Right renal cortex interstitium (tissue), 3 donors: ENCODE results near the gene ZMYM3. TPM values are rescaled to one million over a fixed set of nuclear protein-coding genes. Genes with fewer than 3 reads are reported as not detected.
"Not testable (repeated sequence)": the region's sequence is repeated elsewhere in the genome, so short reads cannot be mapped to it uniquely, and the experiment has no call there.

Source experiments
- DNase-seq, 3 donors: peaks; one replicate each; pipeline ENCODE4 v3.0.0-alpha.2; 2013; ENCODE audit warnings: low read depth in 3 of 3, low spot score in 2 of 3
- polyA plus RNA-seq, 3 donors: library from polyadenylated mRNA; unstranded; fragments of 120-200 nt; gene quantifications; one replicate each; pipeline ENCODE4 v1.2.1, GENCODE V29; 2013; ENCODE audit not compliant: insufficient read length in 3 of 3

Gene ZMYM3
- polyA plus RNA-seq = 10 to 100 TPM; 50.6 to 56.7 (median 54.0) TPM

DNA sequence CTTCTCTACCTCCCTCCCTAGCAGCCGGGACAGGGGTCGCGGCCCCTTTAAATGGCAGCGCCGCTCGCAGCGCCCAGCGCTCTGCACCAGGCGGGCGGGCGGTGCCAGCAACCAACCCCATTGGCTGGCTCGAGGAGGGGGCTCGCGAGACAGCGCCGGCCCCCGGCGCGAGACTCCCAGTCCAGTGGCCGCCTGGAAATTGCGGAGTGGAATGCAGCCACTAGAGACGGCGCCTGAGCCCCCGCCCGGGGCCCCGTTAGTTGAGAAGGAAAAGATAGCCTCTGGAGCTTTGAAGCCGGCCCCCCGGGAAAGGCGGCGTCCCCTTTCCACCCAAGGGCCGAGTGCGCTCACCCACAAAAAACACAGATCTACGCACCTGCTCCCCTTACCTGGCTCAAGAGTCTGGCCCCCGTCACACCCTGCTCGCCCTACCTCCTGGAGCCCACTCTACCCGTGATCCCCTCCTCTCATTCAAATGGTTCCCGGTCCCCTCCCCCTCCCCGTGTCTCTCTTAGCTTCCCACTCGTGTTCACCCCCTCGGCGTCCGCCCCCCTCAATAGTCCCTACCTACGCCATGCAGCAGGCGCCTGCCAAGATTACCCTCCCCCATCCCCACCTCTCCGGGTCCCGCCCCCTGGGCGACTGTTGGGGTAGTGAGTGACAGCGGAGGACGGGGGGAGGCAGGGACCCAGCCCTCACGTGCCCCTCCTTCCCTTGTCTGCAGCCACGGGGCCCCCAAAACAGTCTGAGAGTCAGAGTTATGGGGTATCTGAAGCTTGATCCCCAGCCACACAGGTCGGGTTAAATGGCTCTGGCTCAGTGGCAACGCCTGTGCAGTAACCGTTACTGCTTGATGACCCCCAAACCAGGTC lies at the start of gene ZMYM3:
Gene ZMYM3 (minus strand): TSS at position 49 of the 872 bp plus-strand sequence. CDS start 885 bp downstream, outside the sequence.
- peak in 2 of 3 donors; percentile 58 to 61 for DNase-seq

DNA sequence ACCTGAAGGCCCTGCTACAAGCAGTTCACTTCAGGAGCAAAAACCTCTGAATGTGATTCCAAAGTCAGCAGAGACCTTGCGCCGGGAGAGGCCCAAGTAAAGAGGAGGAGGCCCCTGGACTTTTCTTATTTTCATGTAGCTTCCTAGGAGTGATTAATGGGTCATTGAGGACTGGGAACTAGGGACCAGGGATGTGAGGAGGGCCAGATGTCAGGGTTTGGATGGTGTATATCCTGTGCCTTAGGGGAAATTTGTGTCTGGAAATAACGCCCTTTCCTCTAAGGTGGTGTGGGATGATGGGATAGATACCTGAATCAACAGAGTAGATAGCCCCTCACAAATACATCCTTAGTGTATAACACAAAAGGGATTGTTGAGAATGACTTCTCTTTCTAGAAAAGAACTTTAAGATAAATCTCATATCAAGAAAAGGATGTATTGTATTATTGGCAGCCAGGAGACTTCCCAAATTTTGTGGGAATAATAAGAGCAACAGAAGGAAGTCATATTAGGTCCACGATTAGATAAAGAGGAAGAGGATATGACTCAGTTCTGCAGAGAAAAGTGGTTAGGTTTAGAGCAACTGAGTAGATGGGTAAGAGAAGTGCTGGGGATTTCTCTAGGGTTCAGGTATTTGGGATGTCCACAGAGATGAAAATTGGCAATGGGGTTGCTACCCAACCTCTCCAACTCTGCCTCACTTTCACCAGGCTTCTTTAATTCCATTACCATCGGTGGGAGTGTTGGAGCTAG lies 48.7 kb upstream of the ZMYM3 start:
- DNase-seq = no peak

DNA sequence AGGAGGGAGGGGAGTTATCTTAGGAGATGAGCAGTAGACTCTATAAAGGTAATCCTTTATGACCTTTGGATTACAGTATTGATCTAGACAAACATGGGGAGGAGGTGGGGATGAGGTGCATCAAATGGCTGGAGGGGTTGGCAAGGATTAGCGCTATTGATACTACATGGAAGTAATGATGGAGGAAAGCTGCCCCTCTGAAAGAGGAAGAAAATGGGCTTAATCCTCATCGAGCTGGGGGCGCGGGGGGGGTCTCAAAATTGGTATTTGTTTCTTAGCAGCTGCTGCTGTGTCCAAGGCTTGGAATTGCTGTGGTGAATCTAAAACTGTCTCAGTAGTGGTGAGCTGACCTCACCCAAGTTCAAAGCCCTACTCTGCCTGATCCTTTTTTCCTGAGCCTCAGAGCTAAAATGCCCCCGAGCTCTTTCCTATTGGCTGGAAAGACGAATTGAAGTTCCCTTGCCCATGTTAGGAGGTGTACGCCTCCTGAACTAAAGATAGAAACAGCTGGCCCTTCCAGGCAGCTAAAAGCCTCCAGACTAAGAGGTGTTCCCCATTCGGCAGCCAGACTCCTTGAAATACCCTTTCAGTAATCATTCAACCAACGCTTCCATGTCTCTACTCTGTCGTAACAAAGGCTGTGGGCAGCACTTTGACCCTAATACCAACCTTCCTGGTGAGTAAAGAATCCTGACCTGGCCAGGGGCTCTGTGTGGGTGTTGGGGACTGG lies 47.4 kb upstream of the ZMYM3 start, which contains the start of gene ITGB1BP2:
Gene ITGB1BP2 (plus strand): TSS at position 556 of the 730 bp plus-strand sequence. CDS start 57 bp downstream, at position 613.
- no peak for DNase-seq

DNA sequence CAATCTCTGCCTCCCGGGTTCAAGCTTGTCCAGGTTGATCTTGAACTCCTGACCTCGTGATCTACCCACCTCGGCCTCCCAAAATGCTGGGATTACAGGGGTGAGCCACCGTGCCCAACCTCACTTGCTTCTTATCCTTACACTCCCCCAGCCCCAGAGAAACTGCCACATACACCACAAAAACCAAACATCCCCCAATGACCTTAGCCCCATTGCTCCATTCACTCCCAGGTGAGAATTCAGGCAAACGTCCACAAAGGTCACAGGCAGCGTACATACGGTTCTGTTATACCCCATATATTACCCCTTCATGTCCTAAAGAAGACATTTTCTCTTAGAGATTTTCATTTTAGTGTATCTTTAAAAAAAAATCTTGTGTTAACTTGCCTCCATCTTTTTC lies 46.6 kb upstream of the ZMYM3 start:
- not testable (repeated sequence) for DNase-seq

DNA sequence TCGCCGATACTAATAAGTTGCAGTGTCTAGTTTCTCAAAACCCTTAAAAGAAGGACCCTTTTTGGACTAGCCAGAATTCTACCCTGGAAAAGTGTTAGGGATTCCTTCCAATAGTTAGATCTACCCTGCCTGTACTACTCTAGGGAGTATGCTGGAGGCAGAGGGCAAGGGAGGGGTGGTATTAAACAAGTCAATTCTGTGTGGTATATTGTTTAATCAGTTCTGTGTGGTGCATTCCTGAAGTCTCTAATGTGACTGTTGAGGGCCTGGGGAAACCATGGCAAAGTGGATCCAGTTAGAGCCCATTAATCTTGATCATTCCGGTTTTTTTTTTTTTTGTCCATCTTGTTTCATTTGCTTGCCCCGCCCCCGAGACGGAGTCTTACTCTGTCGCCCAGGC lies 46.1 kb upstream of the ZMYM3 start:
- not testable (repeated sequence) for DNase-seq

DNA sequence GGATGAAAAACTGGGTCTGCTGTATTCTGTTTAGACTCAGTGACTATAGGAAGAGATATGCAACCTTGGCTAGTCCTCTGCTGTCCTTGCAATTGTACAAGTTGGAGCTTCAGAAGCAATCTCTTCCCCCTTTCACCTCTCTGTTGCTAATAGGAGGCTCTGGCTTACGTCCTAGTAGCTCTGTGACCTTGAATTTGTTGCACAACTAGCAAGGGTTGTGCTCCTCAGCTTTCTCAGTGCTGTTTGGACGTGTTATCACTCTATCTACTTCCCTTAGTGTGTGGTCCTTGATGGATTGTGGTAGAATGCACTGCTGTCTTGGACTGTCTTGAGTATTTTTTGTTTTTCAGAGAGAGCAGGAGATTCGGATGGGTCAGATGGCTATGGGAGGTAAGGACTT lies 44.2 kb upstream of the ZMYM3 start:
- no peak for DNase-seq

DNA sequence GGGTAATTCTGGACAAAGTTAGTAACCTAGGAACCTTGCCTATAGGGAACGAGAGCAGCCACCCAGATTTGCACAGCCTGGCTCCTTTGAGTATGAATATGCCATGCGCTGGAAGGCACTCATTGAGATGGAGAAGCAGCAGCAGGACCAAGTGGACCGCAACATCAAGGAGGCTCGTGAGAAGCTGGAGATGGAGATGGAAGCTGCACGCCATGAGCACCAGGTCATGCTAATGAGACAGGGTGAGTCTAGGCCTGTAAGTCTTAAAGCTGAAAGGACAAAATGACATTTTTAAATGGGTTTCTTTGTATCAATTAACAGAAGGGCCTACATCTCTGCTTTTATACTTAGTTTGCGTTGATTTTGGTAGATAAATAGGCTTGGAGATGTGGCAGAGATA lies 42.9 kb upstream of the ZMYM3 start:
- DNase-seq = no peak

DNA sequence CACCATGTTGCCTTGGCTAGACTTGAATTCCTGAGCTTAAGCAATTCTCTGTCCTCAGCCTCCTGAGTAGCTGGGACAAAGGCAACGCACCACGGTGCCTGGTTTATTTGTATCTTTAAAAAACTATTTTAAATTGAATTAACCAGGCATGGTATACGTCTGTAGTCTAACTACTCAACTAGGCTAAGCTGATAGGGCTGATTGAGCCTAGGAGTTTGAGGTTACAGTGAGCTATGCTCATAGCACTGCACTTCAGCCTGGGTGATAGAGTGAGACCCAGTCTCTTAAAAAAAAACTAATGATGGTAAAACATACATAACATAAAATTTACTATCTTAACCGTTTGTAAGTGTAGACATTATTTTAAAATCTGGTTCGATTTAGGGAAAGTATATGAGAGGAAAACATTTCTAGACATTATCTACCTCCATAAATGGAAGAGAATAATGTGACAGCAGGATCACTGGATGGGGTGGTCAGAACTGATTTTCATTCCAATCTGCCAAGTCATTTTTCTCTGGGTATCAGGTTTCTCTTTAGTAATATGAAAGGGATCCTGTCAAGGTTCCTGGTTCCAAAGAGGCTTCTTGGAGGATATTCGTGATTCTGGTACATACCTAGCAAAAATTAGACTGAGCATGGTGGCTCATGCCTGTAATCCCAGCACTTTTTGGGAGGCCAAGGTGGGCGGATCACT lies 38.9 kb upstream of the ZMYM3 start:
- no peak for DNase-seq

DNA sequence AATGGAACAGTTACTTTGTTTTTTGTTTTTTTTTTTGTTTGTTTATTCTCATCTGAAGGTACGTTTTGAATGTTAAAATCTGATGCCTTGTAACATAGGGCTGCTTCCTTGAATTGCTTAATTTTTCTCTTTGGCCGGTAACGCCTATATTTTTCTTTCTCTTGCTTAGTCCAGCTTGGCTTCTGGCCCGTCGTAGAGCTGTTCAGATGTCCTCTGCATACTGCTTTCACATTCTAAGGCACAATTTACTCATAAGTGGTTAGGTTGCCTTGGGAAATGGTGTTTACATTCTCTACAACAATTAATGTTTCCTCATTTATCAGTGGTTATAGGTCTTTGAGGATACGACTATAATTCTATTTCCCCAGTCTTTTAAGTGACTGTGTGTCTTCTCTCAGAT lies 37.4 kb upstream of the ZMYM3 start:
- no peak for DNase-seq

DNA sequence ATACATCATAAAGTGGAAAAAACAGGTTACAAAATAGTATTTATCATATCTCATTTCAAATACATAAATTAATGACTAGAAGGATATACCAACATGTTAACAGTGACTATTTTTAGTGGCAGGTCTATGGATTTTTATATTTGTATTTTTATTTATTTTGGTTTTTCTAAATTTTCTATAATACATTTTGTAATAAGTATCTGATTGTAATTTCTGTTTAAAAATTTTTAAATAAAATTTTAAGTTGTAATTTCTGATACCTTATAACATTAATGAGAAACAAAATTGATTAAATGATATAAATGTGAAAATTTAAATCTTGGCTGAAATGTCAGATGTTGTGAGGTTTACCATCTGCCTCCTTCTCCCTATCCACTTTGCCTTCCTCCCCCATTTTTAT lies 32.0 kb upstream of the ZMYM3 start:
- DNase-seq = no peak

DNA sequence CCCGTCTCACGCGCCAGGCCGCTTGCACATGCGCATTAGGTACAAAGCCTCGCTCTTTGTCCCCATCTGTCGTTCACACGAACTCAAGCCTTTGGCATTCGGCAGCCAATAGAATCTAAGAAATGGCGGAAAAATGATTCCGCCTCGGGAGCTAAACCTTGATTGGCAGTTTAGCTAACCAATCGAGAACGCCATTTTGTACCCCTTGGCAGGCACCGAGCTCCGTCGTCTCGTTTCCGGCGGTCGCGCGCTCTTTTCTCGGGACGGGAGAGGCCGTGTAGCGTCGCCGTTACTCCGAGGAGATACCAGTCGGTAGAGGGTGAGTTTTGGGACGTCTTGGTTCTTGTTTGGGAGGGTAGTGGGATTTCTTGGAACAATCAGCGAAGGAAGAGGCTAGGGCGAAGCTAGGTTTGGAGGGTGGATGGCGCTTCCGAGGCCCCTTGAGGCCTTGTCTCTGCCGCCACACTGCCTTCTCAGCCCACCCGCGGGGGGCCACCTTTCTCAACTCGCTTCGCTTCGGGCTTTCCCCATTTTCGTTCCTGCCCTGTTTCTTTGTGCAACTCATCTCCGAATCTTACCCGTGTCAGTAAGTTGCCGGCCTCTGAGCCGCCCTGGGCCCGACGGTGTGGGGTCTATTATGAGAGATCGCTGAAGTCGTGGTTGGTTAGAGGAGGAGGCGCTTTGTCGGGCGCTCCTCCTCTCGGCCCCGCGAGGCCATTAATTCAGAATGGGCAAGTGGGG lies 29.6 kb upstream of the ZMYM3 start, which contains the start of gene NONO:
Gene NONO (plus strand): TSS at position 233 of the 741 bp plus-strand sequence. CDS start 7,003 bp downstream, outside the sequence.
- peak; percentile 93 to 98 (median 94) for DNase-seq

DNA sequence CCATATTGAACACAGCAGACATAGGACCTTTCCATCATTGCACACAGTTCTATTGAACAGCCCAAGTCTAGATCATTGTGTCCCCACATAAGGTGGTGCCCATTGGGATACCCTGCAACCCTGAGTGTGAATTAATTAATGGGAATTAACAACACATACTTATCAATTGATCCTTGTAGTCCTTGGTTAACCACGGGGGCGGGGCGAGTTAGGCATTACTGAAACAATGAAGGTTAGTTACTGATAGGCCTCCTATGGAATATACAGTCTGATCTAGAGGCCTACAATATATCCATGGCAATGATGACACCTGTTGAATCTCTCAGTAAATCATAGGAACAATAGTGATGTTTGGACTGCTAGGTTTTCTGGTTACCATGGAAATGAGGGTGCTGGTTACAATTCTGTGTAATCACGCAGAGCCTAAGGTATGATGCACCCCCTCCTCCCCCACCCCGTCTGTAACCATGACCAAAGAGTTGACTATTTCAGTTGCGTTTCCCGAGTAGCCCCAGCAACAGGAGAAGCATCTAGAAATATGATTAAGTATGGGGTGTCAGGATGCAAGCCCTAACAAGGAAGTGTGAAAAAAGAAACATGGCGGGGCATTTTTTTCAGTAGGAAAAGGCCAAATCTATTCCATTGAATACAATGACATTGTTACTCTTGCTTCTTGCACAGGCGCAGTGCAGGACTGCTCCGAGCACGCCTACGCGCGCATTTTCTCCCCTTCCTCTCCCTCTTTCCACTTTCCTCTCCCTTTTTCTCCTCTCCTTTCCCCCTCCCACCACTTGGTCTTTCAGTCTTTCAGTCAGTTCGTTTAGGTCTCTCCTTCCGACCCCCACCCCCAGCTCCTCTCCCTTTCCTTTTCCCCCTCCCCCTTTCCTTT lies 28.8 kb upstream of the ZMYM3 start:
- peak in 1 of 3 donors; percentile 5 for DNase-seq

DNA sequence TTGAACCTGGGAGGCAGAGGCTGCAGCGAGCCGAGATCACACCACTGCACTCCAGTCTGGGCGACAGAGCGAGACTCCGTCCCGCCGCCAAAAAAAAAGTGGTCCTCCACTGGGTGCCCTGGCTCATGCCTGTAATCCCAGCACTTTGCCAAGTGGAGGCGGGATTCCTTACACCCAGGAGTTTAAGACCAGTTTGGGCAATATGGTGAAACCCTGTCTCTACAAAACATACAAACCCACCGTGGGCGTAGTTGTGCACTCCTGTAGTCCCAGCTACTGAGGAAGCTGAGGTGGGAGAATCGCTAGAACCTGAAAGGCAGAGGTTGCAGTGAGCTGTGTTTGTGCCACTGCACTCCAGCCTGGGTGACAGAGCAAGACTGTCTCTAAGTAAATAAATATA lies 27.4 kb upstream of the ZMYM3 start:
- not testable (repeated sequence) for DNase-seq

DNA sequence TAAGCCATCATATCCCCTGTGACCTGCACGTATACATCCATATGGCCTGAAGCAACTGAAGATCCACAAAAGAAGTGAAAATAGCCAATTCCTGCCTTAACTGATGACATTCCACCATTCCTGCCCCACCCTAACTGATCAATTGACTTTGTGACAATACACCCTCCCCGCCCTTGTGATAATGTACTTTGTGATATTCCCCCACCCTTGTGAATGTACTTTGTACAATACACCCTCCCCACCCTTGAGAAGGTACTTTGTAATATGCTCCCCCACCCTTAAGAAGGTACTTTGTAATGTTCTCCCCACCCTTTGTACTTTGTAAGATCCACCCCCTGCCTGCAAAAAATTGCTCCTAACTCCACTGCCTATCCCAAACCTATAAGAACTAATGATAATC lies 18.4 kb upstream of the ZMYM3 start:
- DNase-seq = not testable (repeated sequence)

DNA sequence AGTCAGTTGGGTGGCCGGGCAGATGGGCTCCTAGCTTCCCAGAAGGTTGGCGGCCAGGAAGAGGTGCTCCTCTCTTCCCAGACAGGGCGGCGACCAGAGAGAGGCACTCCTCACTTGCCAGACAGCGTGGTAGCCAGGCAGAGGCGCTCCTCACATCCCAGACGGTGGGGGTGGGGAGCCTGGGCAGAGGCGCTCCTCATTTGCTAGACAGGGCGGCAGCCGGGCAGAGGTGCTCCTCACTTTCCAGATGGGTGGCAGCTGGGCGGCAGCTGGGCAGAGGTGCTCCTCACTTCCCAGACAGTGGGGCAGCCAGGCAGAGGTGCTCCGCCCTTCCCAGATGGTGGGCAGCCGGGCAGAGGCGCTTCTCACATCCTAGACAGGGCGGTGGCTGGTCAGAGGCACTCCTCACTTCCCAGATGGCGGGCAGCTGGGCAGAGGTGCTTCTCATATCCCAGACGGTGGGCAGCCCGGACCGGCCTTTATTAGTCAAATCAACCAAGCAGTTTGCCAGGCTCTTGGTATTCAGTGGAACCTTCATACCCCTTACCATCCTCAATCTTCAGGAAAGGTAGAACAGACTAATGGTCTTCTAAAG lies 16.0 kb upstream of the ZMYM3 start:
- no peak for DNase-seq

DNA sequence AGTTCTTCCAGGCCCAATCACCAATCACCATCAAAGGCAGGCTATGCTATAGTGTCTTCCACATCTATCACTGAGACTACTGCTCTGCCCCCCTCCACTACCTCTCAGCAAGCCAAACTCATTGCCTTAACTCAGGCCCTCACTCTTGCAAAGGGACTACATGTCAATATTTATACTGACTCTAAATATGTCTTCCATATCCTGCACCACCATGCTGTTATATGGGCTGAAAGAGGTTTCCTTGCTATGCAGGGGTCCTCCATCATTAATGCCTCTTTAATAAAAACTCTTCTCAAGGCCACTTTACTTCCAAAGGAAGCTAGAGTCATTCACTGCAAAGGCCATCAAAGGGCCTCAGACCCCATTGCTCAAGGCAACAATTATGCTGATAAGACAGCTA lies 14.7 kb upstream of the ZMYM3 start:
- DNase-seq = not testable (repeated sequence)

DNA sequence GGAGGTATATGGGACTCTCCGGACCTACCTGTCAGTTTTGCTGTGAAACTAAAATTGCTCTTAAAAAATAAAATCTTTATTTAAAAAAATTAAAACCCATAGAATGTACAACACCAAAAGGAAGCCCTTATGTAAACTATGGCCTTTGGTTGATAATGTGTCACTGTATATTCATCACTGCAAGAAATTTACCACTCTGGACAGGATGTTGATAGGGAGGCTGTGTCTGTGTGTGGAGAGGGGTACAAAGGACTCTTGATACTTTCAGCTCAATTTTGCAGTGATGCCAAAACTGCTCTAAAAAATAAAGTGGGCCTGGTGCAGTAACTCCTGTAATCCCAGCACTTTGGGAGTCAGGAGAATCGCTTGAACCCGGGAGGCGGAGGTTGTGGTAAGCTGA lies 2.9 kb upstream of the ZMYM3 start:
- DNase-seq = no peak

DNA sequence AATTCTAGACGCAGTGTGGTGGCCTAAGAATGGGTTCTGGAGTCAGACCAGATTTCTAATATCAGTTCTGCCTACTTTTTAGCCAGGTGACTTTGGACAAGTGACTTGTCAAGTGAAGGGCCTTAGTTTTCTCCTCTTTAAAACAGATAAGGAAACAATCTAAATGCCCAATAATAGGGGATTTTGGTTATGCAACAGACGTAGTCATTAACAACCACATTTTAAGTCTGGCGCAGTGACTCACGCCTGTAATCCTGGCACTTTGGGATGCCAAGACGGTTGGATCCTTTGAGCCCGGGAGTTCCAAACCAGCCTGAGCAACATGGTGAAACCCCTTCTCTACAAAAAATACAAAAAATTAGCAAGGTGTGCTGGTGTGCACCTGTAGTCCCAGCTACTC lies 2.1 kb upstream of the ZMYM3 start:
- no peak for DNase-seq
